ENCODE results near the gene NATD1. TPM values are rescaled to one million over a fixed set of nuclear protein-coding genes. Genes with fewer than 3 reads are reported as not detected.

The NATD1 gene
- total and polyA plus RNA-seq, 2 of the 8 experiments (the other 6 are each of a cell fraction or from before 2014, with no cell fraction given) = 5.4 to 8.4 TPM

- Histone ChIP-seq H3K23ac (ENCODE audit: insufficient read length) (no peak overlapping the region), H3K23me2 (ENCODE audit: low read depth, low read length) (peaks cover 4% of the 10 kb centered on the region; the same call in 1 of the 2 replicates), H3K4me3 (ENCODE audit: extremely low read depth in 1 of 4, insufficient read depth in 2 of 4, low read depth in 3 of 4, low read length in 4 of 4) (no peak overlapping the region), H3K27me3 (replicated peaks in 1 of 4; ENCODE audit: control insufficient read depth in 3 of 4, extremely low read depth in 1 of 4, insufficient read depth in 3 of 4, low read length in 3 of 4) (no peaks in the 10 kb centered on the region), H2BK12ac (ENCODE audit: low read depth, low read length) (no peak overlapping the region), H2BK120ac (replicated peaks; ENCODE audit: low read depth, low read length) (no peak overlapping the region), H4K8ac (ENCODE audit: extremely low read depth, insufficient read depth, low read length) (no peak overlapping the region), H2AK5ac (ENCODE audit: low read depth, low read length) (no peak overlapping the region), H3K79me2 (ENCODE audit: control insufficient read depth in 1 of 2, insufficient read depth in 2 of 2, low read length in 2 of 2) (peaks cover 0 to 36% of the 10 kb centered on the region in 2 experiments; a peak in 2 of 4 replicates), H3K14ac (ENCODE audit: insufficient read length) (no peak overlapping the region), H4K91ac (replicated peaks; ENCODE audit: insufficient read length, low read length) (peak overlapping the region; percentile 8), H3K56ac (replicated peaks; ENCODE audit: insufficient read length, low read depth, low read length) (no peak overlapping the region), H4K20me1 (replicated peaks in 1 of 2; ENCODE audit: control insufficient read depth in 1 of 2, insufficient read depth in 2 of 2, low read length in 2 of 2) (peaks cover 4 to 5% of the 10 kb centered on the region in 2 experiments), H4K5ac (ENCODE audit: insufficient read length, low read depth, low read length) (no peak overlapping the region), H2AFZ (ENCODE audit: low read length) (no peak overlapping the region), H3K9me3 (ENCODE audit: insufficient read depth in 2 of 2, low read depth in 1 of 2, low read length in 1 of 2) (peaks cover 12 to 31% of the 10 kb centered on the region in 2 experiments; a peak in 3 of 4 replicates), H3K27ac (ENCODE audit: low read depth, low read length) (no peak overlapping the region), H2BK20ac (ENCODE audit: low read length) (no peak overlapping the region), H3K4ac (replicated peaks; ENCODE audit: insufficient read length, low read depth, low read length) (no peak overlapping the region), H3K9ac (replicated peaks in 1 of 4; ENCODE audit: extremely low read depth in 1 of 4, low read depth in 3 of 4, low read length in 3 of 4) (no peak overlapping the region), H3K18ac (ENCODE audit: extremely low read depth, low read length) (no peak overlapping the region), H3K79me1 (ENCODE audit: low read depth, low read length) (peaks cover 23% of the 10 kb centered on the region), H3K4me1 (replicated peaks in 1 of 4; ENCODE audit: control insufficient read depth in 3 of 4, insufficient read depth in 4 of 4, low read length in 3 of 4) (peaks cover 0 to 17% (median 9%) of the 10 kb centered on the region in 4 experiments; a peak in 6 of 7 replicates), H3K4me2 (ENCODE audit: insufficient read depth in 1 of 2, low read depth in 2 of 2, low read length in 2 of 2) (no peak overlapping the region), H2BK15ac (ENCODE audit: low read length) (no peak overlapping the region), H3K36me3 (ENCODE audit: control insufficient read depth in 2 of 4, insufficient read depth in 4 of 4, low read length in 3 of 4) (no peaks in the 10 kb centered on the region), H2BK5ac (ENCODE audit: low read depth, low read length) (0 out of 2 replicates have a peak overlapping the region, but pooled peaks have one; percentile 24)
- CTCF ChIA-PET (ENCODE audit: partially characterized antibody) = interaction anchor here (0.8 to 4.3 kb wide), 5 partner anchors 8 to 246 kb away, joined by 3 to 17 read pairs (median 3); no protein-coding TSS in a partner anchor
- POLR2A ChIA-PET (ENCODE audit: partially characterized antibody) = no interaction called here
- FAIRE-seq (no peak), DNase-seq (ENCODE audit: low read depth in 1 of 2, low spot score in 2 of 2) (no peak)
- 88% methylated on average over 10 of the region's 11 CpGs; no CpG with 5 or more reads in 1 of the 2 experiments for WGBS, 2 experiments (ENCODE audit: extremely low coverage in 1 of 2, insufficient coverage in 1 of 2, insufficient read length in 1 of 2, insufficient replicate concordance in 2 of 2, low coverage in 1 of 2, low lambda C conversion rate in 2 of 2, missing lambda C conversion rate in 1 of 2)
- no peak for TF ChIP-seq POU5F1 (IDR thresholded peaks at IDR 0.05; ENCODE audit: low read depth, low read length)
- TF ChIP-seq TCF12 (IDR thresholded peaks at IDR 0.05; ENCODE audit: low read depth, low read length) = no peak
- TF ChIP-seq NANOG (IDR thresholded peaks at IDR 0.05; ENCODE audit: insufficient read depth, low read depth, low read length, poor library complexity, severe bottlenecking) = no peak
- TF ChIP-seq KDM4A (IDR thresholded peaks at IDR 0.05; ENCODE audit: low read depth, low read length, severe bottlenecking) = no peak
- TF ChIP-seq BACH1 (IDR thresholded peaks at IDR 0.05; ENCODE audit: low read length) = no peak
- no peak for TF ChIP-seq RAD21 (IDR thresholded peaks at IDR 0.05 in 1 of 2, conservative IDR thresholded peaks at IDR 0.05 in 1 of 2; ENCODE audit: low read depth in 2 of 2, low read length in 2 of 2)
- no peak for TF ChIP-seq GABPA (IDR thresholded peaks at IDR 0.05; ENCODE audit: borderline replicate concordance, insufficient read depth, low read length)
- no peak for TF ChIP-seq CEBPB (IDR thresholded peaks at IDR 0.05; ENCODE audit: low read depth, low read length)
- TF ChIP-seq TAF1 (IDR thresholded peaks at IDR 0.05; ENCODE audit: low read depth, low read length) = no peak
- TF ChIP-seq ASH2L (IDR thresholded peaks at IDR 0.05; ENCODE audit: low read length) = no peak
- TF ChIP-seq TBP (IDR thresholded peaks at IDR 0.05; ENCODE audit: low read depth, low read length) = no peak
- no peak for TF ChIP-seq JUN (IDR thresholded peaks at IDR 0.05; ENCODE audit: low read depth, low read length)
- no peak for TF ChIP-seq MAX (IDR thresholded peaks at IDR 0.05)
Measured at GRCh38 chr17:21289175-21289901, 36.1 kb upstream of the NATD1 start.
